Measurements from ENCODE around the gene PSENEN. TPM values are rescaled to one million over a fixed set of nuclear protein-coding genes. Genes with fewer than 3 reads are reported as not detected.

The PSENEN gene
- total RNA-seq, 4 donors from 2014 or later: 8.3 to 48.2 (median 40.6) TPM

GRCh38 chr19:35756377-35757230, 11.2 kb downstream of the PSENEN start, which contains the start of gene HSPB6:
HSPB6 (minus strand) TSS chr19:35757029; CDS start chr19:35757008, 21 bp downstream.
- Histone ChIP-seq H3K4me3 (peak within 1 kb of the TSS; percentile 67 to 99 (median 84)), H3K9me3 (no peaks in the 10 kb centered on the region), H3K27me3 (no peaks in the 10 kb centered on the region), H3K4me1 (peaks cover 4 to 41% (median 11%) of the 10 kb centered on the region in 4 donors), H3K36me3 (peaks cover 0 to 39% (median 0%) of the 10 kb centered on the region in 3 donors), H3K27ac (peak within 1 kb of the TSS; percentile 74 to 96 (median 91))
- TF ChIP-seq POLR2A (IDR thresholded peaks at IDR 0.05): no peak
- TF ChIP-seq CTCF (IDR thresholded peaks at IDR 0.05): no peak
- DNase-seq: peak in 1 of 3 donors; percentile 50

- peak; percentile 31 to 78 (median 66) for DNase-seq
- Histone ChIP-seq H3K27ac (peak overlapping the region; percentile 74 to 96 (median 91)), H3K36me3 (peaks cover 0 to 40% (median 0%) of the 10 kb centered on the region in 3 donors), H3K9me3 (no peaks in the 10 kb centered on the region), H3K4me3 (peak overlapping the region; percentile 67 to 99 (median 84)), H3K27me3 (no peaks in the 10 kb centered on the region), H3K4me1 (peaks cover 4 to 41% (median 11%) of the 10 kb centered on the region in 4 donors)
- TF ChIP-seq CTCF (IDR thresholded peaks at IDR 0.05) (no peak), POLR2A (IDR thresholded peaks at IDR 0.05) (no peak)
These were observed 11.8 kb downstream of the PSENEN start for GRCh38 chr19:35757231-35757748.

- Histone ChIP-seq H3K27ac (peak within 1 kb of the TSS; percentile 90 to 97 (median 94)), H3K27me3 (no peaks in the 10 kb centered on the region), H3K9me3 (no peaks in the 10 kb centered on the region), H3K4me3 (peak within 1 kb of the TSS; percentile 67 to 99 (median 84)), H3K36me3 (peaks cover 0 to 33% (median 0%) of the 10 kb centered on the region in 3 donors), H3K4me1 (peaks cover 4 to 41% (median 11%) of the 10 kb centered on the region in 4 donors)
- DNase-seq: peak; percentile 98 to 99 (median 99)
- no peak for TF ChIP-seq CTCF (IDR thresholded peaks at IDR 0.05)
- TF ChIP-seq POLR2A (IDR thresholded peaks at IDR 0.05): peak; percentile 65 to 69
These were observed 12.5 kb downstream of the PSENEN start, which contains the start of gene PROSER3 for GRCh38 chr19:35757749-35758608. PROSER3 (plus strand) TSS chr19:35758176; CDS start chr19:35758216, 40 bp downstream.

GRCh38 chr19:35759697-35760096, 14.2 kb downstream of the PSENEN start:
- DNase-seq: no peak
- no peak overlapping the region for H3K27ac ChIP-seq

More at GRCh38 chr19:35759697-35760096, 14.2 kb downstream of the PSENEN start:
- H3K4me3 ChIP-seq: no peak overlapping the region
- H3K27me3 ChIP-seq: no peaks in the 10 kb centered on the region
- H3K4me1 ChIP-seq: peaks cover 4 to 40% (median 11%) of the 10 kb centered on the region in 4 donors
- no peaks in the 10 kb centered on the region for H3K9me3 ChIP-seq
- TF ChIP-seq CTCF (IDR thresholded peaks at IDR 0.05) (no peak), POLR2A (IDR thresholded peaks at IDR 0.05) (no peak)
- peaks cover 0 to 30% (median 0%) of the 10 kb centered on the region in 3 donors for H3K36me3 ChIP-seq

All from Peyer's patch (tissue), 4 donors.